H9 (cell line): ENCODE results near the gene UNC93A. TPM values are rescaled to one million over a fixed set of nuclear protein-coding genes. Genes with fewer than 3 reads are reported as not detected.
"Not testable (repeated sequence)": the region's sequence is repeated elsewhere in the genome, so short reads cannot be mapped to it uniquely, and the experiment has no call there.

Experiments
- DNase-seq: peaks from one replicate; pipeline ENCODE4 v3.0.0-alpha.2; 2017
- H2AFZ ChIP-seq: one replicate; pipeline ENCODE4 v1.6.1; 2013; ENCODE audit warnings: mild to moderate bottlenecking, low read length, control low read depth, moderate library complexity
- H2AK5ac ChIP-seq: 2 replicates; pipeline ENCODE4 v1.6.1; 2013; ENCODE audit warnings: low read length, control low read depth, mixed read lengths; ENCODE audit not compliant: insufficient read length
- H2BK120ac ChIP-seq: one replicate; pipeline ENCODE4 v1.6.1; 2013; ENCODE audit warnings: low read depth, mild to moderate bottlenecking, low read length, control low read depth, inconsistent platforms; ENCODE audit not compliant: poor library complexity, severe bottlenecking
- H2BK12ac ChIP-seq: 2 replicates; pipeline ENCODE4 v1.6.1; 2013; ENCODE audit warnings: low read length, control low read depth, mixed read lengths, low read depth; ENCODE audit not compliant: insufficient read length
- H2BK15ac ChIP-seq: 2 replicates; pipeline ENCODE4 v1.6.1; 2013; ENCODE audit warnings: low read depth, low read length, control low read depth
- H2BK20ac ChIP-seq: one replicate; pipeline ENCODE4 v1.6.1; 2013; ENCODE audit warnings: low read depth, mild to moderate bottlenecking, low read length, control low read depth, inconsistent platforms; ENCODE audit not compliant: poor library complexity, severe bottlenecking
- H2BK5ac ChIP-seq: 2 replicates; pipeline ENCODE4 v1.6.1; 2013; ENCODE audit warnings: low read length, control low read depth, mixed read lengths; ENCODE audit not compliant: insufficient read length
- H3K14ac ChIP-seq: 2 replicates; pipeline ENCODE4 v1.6.1; 2013; ENCODE audit warnings: low read length, control low read depth; ENCODE audit not compliant: insufficient read depth
- H3K18ac ChIP-seq: 2 replicates; pipeline ENCODE4 v1.6.1; 2013; ENCODE audit warnings: low read depth, mild to moderate bottlenecking, mixed read lengths, low read length, control low read depth; ENCODE audit not compliant: insufficient read length
- H3K23ac ChIP-seq: 2 replicates; pipeline ENCODE4 v1.6.1; 2013; ENCODE audit warnings: low read length, control low read depth, mixed read lengths, low read depth; ENCODE audit not compliant: insufficient read length
- H3K23me2 ChIP-seq: 2 replicates; pipeline ENCODE4 v1.6.1; 2013; ENCODE audit warnings: low read depth, mild to moderate bottlenecking, mixed read lengths, low read length, control low read depth; ENCODE audit not compliant: insufficient read length, poor library complexity, severe bottlenecking
- H3K27ac ChIP-seq: 2 replicates; pipeline ENCODE4 v1.5.1; 2013; ENCODE audit warnings: low read length, control low read depth, mixed read lengths, low read depth; ENCODE audit not compliant: insufficient read length
- H3K27me3 ChIP-seq: 2 replicates; pipeline ENCODE4 v1.6.1; 2013; ENCODE audit warnings: low read length, control low read depth, inconsistent platforms; ENCODE audit not compliant: insufficient read depth
- H3K4ac ChIP-seq: 2 replicates; pipeline ENCODE4 v1.6.1; 2013; ENCODE audit warnings: low read depth, mild to moderate bottlenecking, control low read depth, inconsistent platforms, low read length, moderate library complexity
- H3K4me1 ChIP-seq: 2 replicates; pipeline ENCODE4 v1.6.1; 2013; ENCODE audit warnings: low read length, control low read depth, inconsistent platforms; ENCODE audit not compliant: insufficient read depth
- H3K4me2 ChIP-seq: 2 replicates; pipeline ENCODE4 v1.6.1; 2013; ENCODE audit warnings: low read length, control low read depth, mixed read lengths; ENCODE audit not compliant: insufficient read length, insufficient read depth
- H3K56ac ChIP-seq: 2 replicates; pipeline ENCODE4 v1.6.1; 2013; ENCODE audit warnings: low read depth, mild to moderate bottlenecking, mixed read lengths, low read length, control low read depth; ENCODE audit not compliant: insufficient read length
- H3K79me1 ChIP-seq: 2 replicates; pipeline ENCODE4 v1.6.1; 2013; ENCODE audit warnings: low read depth, mild to moderate bottlenecking, moderate library complexity, low read length, control low read depth, inconsistent platforms; ENCODE audit not compliant: insufficient read depth, poor library complexity, severe bottlenecking
- H3K79me2 ChIP-seq: 2 replicates; pipeline ENCODE4 v1.6.1; 2013; ENCODE audit warnings: low read length, control low read depth, inconsistent platforms; ENCODE audit not compliant: insufficient read depth
- H3K9ac ChIP-seq: 2 replicates; pipeline ENCODE4 v1.6.1; 2013; ENCODE audit warnings: low read length, control low read depth, mixed read lengths; ENCODE audit not compliant: insufficient read length; ENCODE audit errors: extremely low read depth
- H3K9me3 ChIP-seq: one replicate; pipeline ENCODE4 v1.6.1; 2013; ENCODE audit warnings: low read depth, low read length, inconsistent platforms; ENCODE audit not compliant: control insufficient read depth
- H3T11ph ChIP-seq: one replicate; pipeline ENCODE4 v1.6.1; 2013; ENCODE audit warnings: mild to moderate bottlenecking, low read length, control low read depth, inconsistent platforms
- H4K20me1 ChIP-seq: one replicate; pipeline ENCODE4 v1.6.1; 2013; ENCODE audit not compliant: control insufficient read depth, insufficient read length, insufficient read depth
- H4K5ac ChIP-seq: 2 replicates; pipeline ENCODE4 v1.6.1; 2013; ENCODE audit warnings: low read depth, mild to moderate bottlenecking, mixed read lengths, low read length, control low read depth; ENCODE audit not compliant: insufficient read length
- H4K8ac ChIP-seq: replicated peaks from 2 replicates; pipeline ENCODE4 v1.6.1; 2013; ENCODE audit warnings: low read length, control low read depth, mixed read lengths, low read depth; ENCODE audit not compliant: insufficient read length
- H4K91ac ChIP-seq: 2 replicates; pipeline ENCODE4 v1.6.1; 2013; ENCODE audit warnings: low read depth, mild to moderate bottlenecking, moderate library complexity, mixed read lengths, low read length, control low read depth; ENCODE audit not compliant: insufficient read length
- H3K27ac Mint-ChIP-seq, 3 experiments: 2 replicates in 2 of 3; 3 replicates in 1 of 3; pipeline ENCODE4 v1.8.0; 2020 to 2021; ENCODE audit warnings: mixed read lengths in 3 of 3, mild to moderate bottlenecking in 1 of 3, moderate library complexity in 1 of 3
- H3K27me3 Mint-ChIP-seq: 2 replicates; pipeline ENCODE4 v1.8.0; 2021; ENCODE audit warnings: low read depth, mild to moderate bottlenecking, moderate library complexity, mixed read lengths
- H3K36me3 Mint-ChIP-seq, 3 experiments: 2 replicates in 2 of 3; 3 replicates in 1 of 3; pipeline ENCODE4 v1.8.0; 2020 to 2021; ENCODE audit warnings: low read depth in 3 of 3, mixed read lengths in 3 of 3; ENCODE audit not compliant: insufficient read depth in 1 of 3
- H3K4me1 Mint-ChIP-seq, 2 experiments: 2 replicates each; pipeline ENCODE4 v1.8.0; 2020; ENCODE audit warnings: mixed read lengths in 2 of 2
- H3K4me3 Mint-ChIP-seq, 2 experiments: 2 replicates in 1 of 2; 3 replicates in 1 of 2; pipeline ENCODE4 v1.8.0; 2020 to 2021; ENCODE audit warnings: mild to moderate bottlenecking in 2 of 2, mixed read lengths in 2 of 2, moderate library complexity in 1 of 2
- H3K9me3 Mint-ChIP-seq, 2 experiments: 2 replicates in 1 of 2; 3 replicates in 1 of 2; pipeline ENCODE4 v1.8.0; 2020; ENCODE audit warnings: mild to moderate bottlenecking in 2 of 2, mixed read lengths in 2 of 2, moderate library complexity in 1 of 2
- WGBS: extraction: QIAGEN DNeasy Blood & Tissue Kit; methylation state at CpG from one replicate; pipeline ENCODE4 v1.1.7; 2013; ENCODE audit warnings: missing lambda C conversion rate, low lambda C conversion rate, mixed read lengths; ENCODE audit not compliant: insufficient read length; ENCODE audit errors: extremely low coverage; 5-methylcytosine and 5-hydroxymethylcytosine counted together
- total RNA-seq: library from RNA; stranded (reverse); gene quantifications from 2 replicates; pipeline ENCODE4 v1.2.1, GENCODE V29; 2021
- TF ChIP-seq, protein P1 (sequence below): fragments of 200-600 bp; sonication (generic); conservative IDR thresholded peaks from 3 replicates; pipeline ENCODE4 v1.8.0; 2021; ENCODE audit warnings: antibody characterized with exemption, mild to moderate bottlenecking

UNC93A gene
- total RNA-seq, 1 experiment from 2014 or later: 0.70 TPM

DNA sequence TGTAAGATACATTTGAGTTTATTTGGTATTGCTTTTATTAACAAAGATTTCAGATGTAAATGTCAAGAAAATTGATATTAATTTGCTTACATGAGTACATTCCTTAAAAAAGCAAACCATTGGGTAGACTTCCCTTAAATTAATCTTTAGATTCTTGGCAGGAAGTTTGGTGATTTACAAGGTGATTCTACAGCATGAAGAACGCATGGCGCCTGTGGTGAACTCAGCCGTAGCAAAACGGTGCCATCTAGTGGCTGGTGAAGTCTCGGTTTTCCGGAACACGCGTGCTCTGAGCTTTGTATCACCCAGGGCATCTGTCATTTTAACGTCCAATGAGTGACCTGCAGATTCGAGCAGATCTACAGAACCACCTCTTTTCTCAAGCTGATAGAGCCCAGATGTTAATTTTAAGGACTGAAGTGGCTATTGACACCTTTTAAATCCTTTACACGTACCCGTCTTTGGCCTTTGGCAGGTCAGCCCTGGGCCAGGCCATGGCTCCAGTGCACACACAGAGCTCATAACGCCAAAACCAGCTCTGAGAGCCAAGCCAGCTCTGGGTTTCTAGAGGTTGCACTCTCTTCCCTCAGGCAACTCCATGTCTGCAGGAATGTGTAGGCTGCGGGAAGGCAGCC is 2.4 kb upstream of the UNC93A start:
- not testable (repeated sequence) for H3K79me1 ChIP-seq, H3K4me3 Mint-ChIP-seq, H3K9ac ChIP-seq, H3K4me1 ChIP-seq, H3K27me3 ChIP-seq, H3K9me3 ChIP-seq, H2BK120ac ChIP-seq, H3K18ac ChIP-seq, H2BK12ac ChIP-seq, H2BK15ac ChIP-seq, H3K79me2 ChIP-seq, H4K8ac ChIP-seq, H3K9me3 Mint-ChIP-seq, H3K27ac Mint-ChIP-seq, H3T11ph ChIP-seq, H3K23me2 ChIP-seq, H3K27ac ChIP-seq, H3K14ac ChIP-seq, H4K91ac ChIP-seq, H3K56ac ChIP-seq, H2BK5ac ChIP-seq, H2AFZ ChIP-seq, H2BK20ac ChIP-seq, H2AK5ac ChIP-seq, H4K20me1 ChIP-seq, H3K4me2 ChIP-seq, H3K36me3 Mint-ChIP-seq, H3K23ac ChIP-seq, H3K4ac ChIP-seq, H4K5ac ChIP-seq, H3K27me3 Mint-ChIP-seq
- TF ChIP-seq, protein P1, sequence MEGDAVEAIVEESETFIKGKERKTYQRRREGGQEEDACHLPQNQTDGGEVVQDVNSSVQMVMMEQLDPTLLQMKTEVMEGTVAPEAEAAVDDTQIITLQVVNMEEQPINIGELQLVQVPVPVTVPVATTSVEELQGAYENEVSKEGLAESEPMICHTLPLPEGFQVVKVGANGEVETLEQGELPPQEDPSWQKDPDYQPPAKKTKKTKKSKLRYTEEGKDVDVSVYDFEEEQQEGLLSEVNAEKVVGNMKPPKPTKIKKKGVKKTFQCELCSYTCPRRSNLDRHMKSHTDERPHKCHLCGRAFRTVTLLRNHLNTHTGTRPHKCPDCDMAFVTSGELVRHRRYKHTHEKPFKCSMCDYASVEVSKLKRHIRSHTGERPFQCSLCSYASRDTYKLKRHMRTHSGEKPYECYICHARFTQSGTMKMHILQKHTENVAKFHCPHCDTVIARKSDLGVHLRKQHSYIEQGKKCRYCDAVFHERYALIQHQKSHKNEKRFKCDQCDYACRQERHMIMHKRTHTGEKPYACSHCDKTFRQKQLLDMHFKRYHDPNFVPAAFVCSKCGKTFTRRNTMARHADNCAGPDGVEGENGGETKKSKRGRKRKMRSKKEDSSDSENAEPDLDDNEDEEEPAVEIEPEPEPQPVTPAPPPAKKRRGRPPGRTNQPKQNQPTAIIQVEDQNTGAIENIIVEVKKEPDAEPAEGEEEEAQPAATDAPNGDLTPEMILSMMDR: peak; percentile 81
- no CpG with 5 or more reads among the region's 14 CpGs for WGBS
- DNase-seq: peak; percentile 39
- peaks cover 23 to 38% of the 10 kb centered on the region in 2 experiments for H3K4me1 Mint-ChIP-seq

DNA sequence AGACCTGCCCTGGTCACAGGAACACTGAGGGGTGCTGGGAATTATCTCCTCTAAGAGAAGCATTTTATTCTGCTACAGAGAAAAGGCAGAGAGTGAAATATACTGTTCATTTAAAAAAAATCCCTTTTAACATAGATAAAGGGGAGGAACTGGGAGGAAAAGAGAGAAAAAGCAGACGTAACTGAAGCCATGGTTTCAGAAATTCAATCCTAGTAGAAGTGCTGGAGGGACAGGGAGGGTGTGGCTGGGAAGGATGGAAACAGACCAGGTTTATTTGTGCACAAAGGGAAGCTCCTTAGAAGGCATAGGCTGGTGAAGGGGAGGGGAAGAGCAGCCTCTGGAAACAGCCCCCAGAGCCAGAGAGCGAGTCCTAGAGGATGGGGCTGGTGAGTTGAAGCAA is 1.8 kb upstream of the UNC93A start:
- not testable (repeated sequence) for H3K56ac ChIP-seq, H2BK15ac ChIP-seq, H3K9me3 Mint-ChIP-seq, H3K36me3 Mint-ChIP-seq, H3K27me3 Mint-ChIP-seq, H3K79me2 ChIP-seq, H3K18ac ChIP-seq, H3K27me3 ChIP-seq, H3K4me3 Mint-ChIP-seq, H3K14ac ChIP-seq, H3K23ac ChIP-seq, H2AFZ ChIP-seq, H4K8ac ChIP-seq, H3K4me2 ChIP-seq, H4K91ac ChIP-seq, H2AK5ac ChIP-seq, H3K4ac ChIP-seq, H2BK12ac ChIP-seq, H3K79me1 ChIP-seq, H2BK120ac ChIP-seq, H3K23me2 ChIP-seq, H2BK5ac ChIP-seq, H3K27ac ChIP-seq, H3K9me3 ChIP-seq, H3K4me1 ChIP-seq, H2BK20ac ChIP-seq, H4K5ac ChIP-seq, H4K20me1 ChIP-seq, DNase-seq, H3K27ac Mint-ChIP-seq, H3T11ph ChIP-seq, H3K9ac ChIP-seq
- H3K4me1 Mint-ChIP-seq: peaks cover 18 to 32% of the 10 kb centered on the region in 2 experiments
- WGBS: no CpG with 5 or more reads among the region's 2 CpGs
